Measurements from ENCODE around the gene TUBB2B.
"Not testable (repeated sequence)": the region's sequence is repeated elsewhere in the genome, so short reads cannot be mapped to it uniquely, and the experiment has no call there.

Gene TUBB2B

DNA sequence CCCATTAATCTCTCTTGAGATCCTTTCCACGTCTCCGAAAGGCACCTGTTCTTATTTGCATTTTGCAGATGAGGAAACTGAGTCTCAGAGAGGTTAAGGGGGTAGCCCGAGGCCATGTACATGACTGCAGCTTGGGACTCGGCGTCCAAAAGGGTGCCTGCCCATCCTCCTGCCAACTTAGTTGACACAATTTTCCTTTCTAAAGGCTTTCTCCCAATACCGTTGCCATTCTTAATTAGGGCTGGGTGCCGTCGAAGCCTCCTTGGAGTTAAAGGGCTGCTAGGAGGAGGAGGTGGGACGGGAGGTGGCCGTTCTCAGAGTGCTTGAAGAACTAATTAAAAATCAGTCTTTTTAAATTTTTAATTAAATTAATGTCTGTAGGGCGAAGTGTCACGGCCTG is 30.7 kb upstream of the TUBB2B start:
- no peak for DNase-seq (ENCODE audit: low spot score)

DNA sequence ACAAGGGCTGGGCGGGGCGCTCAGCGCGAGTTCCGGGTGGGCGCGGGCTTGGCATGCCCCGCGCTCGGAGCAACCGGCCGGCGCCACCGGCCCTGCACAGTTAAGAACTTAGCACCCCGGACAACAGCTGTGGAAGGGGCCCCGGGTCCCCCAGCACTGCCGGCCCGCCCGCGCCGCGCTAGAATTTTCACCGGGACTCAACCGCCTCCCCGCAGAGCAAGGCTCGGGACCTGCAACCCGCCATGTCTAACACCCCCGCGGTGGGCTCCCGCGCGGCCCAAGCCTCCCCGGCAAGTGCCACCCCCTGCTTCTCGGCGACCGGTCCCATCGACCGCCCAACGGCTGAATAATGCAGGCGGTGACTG is 26.1 kb upstream of the TUBB2B start:
- no peak for DNase-seq (ENCODE audit: low spot score)

DNA sequence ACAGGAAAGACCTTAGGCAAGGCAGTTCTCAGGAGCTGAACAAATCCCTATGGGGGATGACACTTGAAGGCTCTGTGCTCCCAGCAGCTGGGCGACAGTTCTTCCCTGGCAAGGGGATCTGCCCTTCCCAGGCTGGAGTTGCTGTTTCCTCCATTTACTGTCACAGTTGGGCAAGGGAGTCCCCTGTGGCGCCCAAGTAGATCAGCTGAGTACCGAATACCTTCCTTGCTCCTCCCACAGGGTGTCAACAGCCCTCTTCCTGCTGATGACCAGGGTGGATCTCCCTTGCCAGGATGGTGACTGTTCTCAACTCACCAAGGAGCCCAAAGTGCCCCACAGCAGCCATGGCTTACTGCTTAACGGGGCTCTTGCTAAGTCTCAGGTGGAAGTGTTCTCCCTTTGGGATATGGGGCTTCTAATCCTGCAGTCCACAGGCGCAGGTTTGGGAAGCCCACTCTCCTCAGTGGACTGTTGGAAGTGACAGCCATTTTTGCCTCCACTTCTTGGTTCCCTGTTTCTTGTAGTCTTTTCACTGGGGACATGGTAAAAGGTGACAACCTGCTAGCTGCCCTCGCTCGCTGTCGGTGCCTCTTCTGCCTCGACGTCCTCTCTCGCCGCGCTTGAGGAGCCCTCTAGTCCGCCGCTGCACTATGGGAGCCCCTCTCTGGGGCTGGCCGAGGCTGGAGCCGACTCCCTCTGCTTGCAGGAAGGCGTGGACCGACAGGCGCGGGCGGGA is 25.6 kb upstream of the TUBB2B start:
- no peak for DNase-seq (ENCODE audit: low spot score)

DNA sequence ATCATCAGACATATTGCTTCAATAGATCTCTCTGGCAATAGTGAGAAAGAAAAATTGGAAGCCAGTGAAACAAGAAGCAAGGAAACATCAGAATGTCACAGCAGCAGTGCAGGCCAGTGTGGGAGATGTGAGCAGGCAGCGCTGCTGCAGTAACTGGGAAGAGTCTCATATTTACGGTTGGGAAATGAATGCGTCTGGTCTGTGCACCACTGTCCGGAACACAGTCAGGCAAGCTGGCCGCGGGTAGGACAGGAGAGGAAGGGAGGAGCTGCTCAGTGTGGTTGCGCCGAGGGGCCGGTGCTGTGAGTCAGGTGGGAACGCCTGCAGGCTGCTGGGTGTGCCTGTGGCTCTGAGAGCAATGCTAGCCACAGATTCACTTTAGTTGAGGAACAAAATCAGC is 24.9 kb upstream of the TUBB2B start:
- DNase-seq (ENCODE audit: low spot score): no peak

DNA sequence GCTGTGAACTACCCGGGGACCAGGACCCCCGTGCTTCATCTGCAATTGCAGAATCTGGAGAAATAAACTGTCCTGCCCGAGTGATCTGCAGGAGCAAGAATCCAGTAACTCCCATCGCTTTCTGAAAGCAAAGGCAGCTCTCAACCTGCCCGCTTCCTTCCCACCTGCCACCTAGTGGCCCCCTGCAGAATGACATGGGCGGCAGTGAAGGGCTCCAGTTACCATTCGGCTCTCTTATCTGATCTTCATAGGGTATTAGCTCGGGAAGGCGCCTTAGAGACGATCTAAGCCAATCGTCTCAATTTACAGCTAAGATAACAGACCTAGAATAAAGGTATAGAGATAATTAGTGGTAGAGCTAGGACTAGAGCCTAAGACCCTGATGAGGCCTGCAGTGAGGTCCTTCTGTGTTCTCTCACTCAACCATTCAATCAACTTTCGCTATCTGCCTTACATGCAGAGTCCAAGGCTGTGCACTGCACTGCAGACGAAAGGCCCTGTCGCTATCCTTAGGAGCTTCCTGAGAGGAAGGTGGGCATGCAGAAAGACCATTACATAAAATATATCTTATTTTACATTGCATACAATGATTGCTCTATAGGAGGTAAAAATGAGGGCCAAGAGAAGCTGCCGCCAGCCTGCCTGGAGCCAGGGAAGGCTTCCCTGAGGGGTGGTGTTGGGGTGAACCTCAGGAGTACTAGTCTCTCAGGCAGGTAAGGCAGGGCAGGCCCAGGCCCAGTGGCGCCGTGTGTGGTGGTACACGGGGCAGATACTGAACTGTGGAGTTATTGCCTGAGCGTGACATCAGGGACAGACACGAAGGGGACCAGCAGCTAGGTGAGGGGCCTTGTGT is 24.2 kb upstream of the TUBB2B start:
- peak; percentile 88 for DNase-seq (ENCODE audit: low spot score)

- DNase-seq (ENCODE audit: low spot score): no peak
These were observed 22.8 kb upstream of the TUBB2B start for GRCh38 chr6:3250231-3250675.

GRCh38 chr6:3249821-3250220 is 22.4 kb upstream of the TUBB2B start:
- DNase-seq (ENCODE audit: low spot score): no peak

DNA sequence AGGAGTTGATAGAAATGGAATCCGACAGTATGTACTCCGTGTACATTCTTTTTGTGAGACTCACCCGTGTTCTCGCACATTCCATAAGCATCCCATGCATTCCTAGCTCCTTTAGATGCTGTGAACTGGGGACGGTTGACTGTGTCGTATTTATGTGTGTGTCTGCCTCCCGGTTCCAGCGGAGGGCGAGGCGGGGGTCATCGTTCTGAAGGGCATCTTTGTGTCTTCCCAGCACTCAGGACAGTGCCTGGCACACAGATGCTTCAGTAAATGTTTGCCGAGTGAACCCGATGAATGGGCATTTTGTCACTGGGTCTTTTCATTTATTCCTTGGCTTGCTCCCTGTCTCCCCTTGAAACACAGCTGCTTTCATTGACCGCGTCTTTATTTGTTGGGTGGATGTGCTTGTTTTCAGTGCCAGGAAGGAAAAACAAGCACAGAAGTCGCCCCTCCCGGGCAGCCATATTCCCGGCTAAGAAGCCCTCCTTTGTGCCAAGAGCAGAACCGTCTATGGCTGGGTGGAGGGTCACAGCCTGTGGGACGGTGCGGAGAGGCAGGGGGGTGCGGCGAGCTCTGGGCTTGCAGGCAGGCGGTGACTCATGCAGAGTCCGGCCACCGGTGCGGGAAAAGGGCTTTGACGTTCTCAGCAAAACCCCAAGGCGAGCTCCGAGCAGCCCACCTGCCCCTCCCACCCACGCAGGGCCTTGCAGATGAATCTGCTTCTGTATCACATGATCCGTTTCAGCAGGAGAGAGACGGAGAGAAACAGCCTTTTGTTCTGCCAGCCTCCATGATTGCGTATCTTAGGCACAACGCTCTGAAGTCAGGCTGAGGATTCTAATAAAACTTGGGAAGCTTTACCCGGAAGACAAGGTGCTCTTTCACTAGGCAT is 20.0 kb upstream of the TUBB2B start:
- DNase-seq (ENCODE audit: low spot score): no peak

- DNase-seq (ENCODE audit: low spot score): no peak
These were observed 17.8 kb upstream of the TUBB2B start for GRCh38 chr6:3245216-3245615.

DNA sequence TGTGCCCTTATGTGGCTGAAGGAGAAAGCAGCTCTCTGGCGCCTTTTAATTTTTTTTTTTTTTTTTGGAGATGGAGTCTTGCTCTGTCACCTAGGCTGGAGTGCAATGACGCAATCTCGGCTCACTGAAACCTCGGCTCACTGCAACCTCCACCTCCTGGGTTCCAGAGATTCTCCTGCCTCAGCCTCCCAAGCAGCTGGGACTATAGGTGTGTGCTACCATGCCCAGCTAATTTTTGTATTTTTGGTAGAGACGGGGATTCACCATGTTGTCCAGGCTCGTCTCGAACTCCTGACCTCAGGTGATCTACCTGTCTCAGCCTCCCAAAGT is 17.3 kb upstream of the TUBB2B start:
- not testable (repeated sequence) for DNase-seq (ENCODE audit: low spot score)

GRCh38 chr6:3244003-3244831 is 16.8 kb upstream of the TUBB2B start:
- DNase-seq (ENCODE audit: low spot score): no peak

DNA sequence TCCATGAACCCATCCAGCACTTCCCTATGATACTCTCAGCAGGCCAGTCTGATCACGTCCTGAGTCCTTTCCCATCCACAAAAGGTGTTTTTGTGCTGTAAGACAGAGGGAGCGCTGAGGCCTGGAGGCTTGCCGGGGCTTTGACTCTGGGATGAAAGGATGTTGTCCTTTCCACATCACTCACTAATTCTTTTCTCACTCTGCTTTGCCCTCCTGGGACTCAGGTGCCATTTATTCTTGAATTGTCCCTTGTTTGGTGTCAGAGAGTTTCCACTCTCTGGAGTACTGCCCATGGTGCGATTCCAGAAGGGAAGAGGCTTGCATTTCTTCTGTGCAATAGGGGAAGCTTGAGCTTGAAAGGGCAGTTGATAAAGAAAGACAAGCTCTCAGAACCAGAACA is 15.3 kb upstream of the TUBB2B start:
- DNase-seq (ENCODE audit: low spot score): no peak

GRCh38 chr6:3241745-3242144 is 14.3 kb upstream of the TUBB2B start:
- not testable (repeated sequence) for DNase-seq (ENCODE audit: low spot score)

GRCh38 chr6:3240595-3240994 is 13.1 kb upstream of the TUBB2B start:
- no peak for DNase-seq (ENCODE audit: low spot score)

GRCh38 chr6:3239110-3239830 is 11.8 kb upstream of the TUBB2B start:
- peak; percentile 73 for DNase-seq (ENCODE audit: low spot score)

- DNase-seq (ENCODE audit: low spot score): no peak
These were observed 10.6 kb upstream of the TUBB2B start for GRCh38 chr6:3237761-3238662.

- no peak for DNase-seq (ENCODE audit: low spot score)
These were observed 8.6 kb upstream of the TUBB2B start for GRCh38 chr6:3236005-3236404.

GRCh38 chr6:3235486-3235885 is 8.0 kb upstream of the TUBB2B start:
- DNase-seq (ENCODE audit: low spot score): no peak

DNA sequence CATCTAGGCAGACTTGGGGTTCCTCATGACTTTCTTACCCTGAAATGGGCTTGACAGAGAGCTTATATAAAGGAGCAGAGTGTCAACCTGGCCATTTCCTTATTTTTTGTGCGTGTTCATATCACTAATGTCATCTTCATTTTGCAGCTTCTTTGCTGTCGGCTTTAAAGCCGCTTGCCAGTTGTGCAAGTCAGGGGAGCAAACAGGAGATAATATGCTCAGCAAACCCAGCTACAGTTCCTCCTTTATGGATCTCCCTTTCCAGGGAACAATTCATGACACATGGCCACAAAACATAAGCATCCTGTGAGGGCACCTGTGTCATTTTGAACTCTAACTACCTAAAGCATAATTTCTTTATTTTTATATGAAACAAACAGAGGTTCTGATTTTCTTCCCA is 6.5 kb upstream of the TUBB2B start:
- DNase-seq (ENCODE audit: low spot score): no peak

DNA sequence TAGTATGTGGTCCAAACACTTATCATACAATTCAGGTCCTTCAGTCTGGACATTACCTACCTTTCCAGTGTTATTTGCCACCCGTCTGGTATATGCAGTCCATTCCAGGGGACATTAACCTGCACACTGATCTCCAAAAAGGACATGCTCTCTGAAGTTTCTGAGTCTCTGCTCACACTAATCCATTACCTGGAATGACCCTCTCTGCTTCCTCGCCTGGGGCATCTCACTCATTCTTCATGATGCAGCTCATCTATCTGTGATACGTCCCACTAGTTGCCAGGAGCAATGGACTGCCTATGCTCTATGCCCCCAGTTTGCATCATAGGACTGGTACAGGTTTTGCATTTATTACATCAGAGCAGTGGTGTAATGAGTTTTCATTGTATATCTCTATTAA is 5.9 kb upstream of the TUBB2B start:
- DNase-seq (ENCODE audit: low spot score): no peak

Measured in HuH-7 (cell line).